GM12878 (cell line): ENCODE results near the gene DENND6B. TPM values are rescaled to one million over a fixed set of nuclear protein-coding genes. Genes with fewer than 3 reads are reported as not detected.

Source experiments
- ATAC-seq: fragments of 200-7000 bp; cut with Tn5 transposase; 3 replicates; pipeline ENCODE4 v1.9.1; 2020; ENCODE audit warnings: mild to moderate bottlenecking, moderate library complexity
- BruUV-seq: library from RNA; stranded (reverse); fragments of 400-500 nt; replicated peaks from 2 replicates; lab custom pipeline; 2021; lab: Mats Ljungman, UMichigan
- CTCF ChIA-PET: fragments of 300-600 bp; sonication (Branson Sonifier 250); formaldehyde crosslinking; extraction: SDS; loops from one replicate; lab custom pipeline; 2021; ENCODE audit warnings: inconsistent platforms; lab: Yijun Ruan, JAX
- POLR2A ChIA-PET: fragments of 350-600 bp; formaldehyde crosslinking; extraction: SDS; loops from one replicate; lab custom pipeline; 2021; ENCODE audit warnings: inconsistent platforms; lab: Charles Lee
- RAD21 ChIA-PET: fragments of 300-600 bp; sonication (Branson Sonifier 250); formaldehyde crosslinking; loops from one replicate; lab custom pipeline; 2023; ENCODE audit warnings: antibody characterized with exemption; ENCODE audit not compliant: unreplicated experiment; lab: Charles Lee
- SMC1A ChIA-PET: fragments of 300-600 bp; sonication (Branson Sonifier 250); formaldehyde crosslinking; loops from one replicate; lab custom pipeline; 2023; ENCODE audit not compliant: unreplicated experiment, uncharacterized antibody; lab: Charles Lee
- DNase-seq: peaks from one replicate; pipeline ENCODE4 v3.0.0-alpha.2; 2011; ENCODE audit warnings: low read depth, low spot score
- FAIRE-seq: peaks from 3 replicates; lab custom pipeline; 2011; peaks lifted over from hg19 to GRCh38; lab: Jason Lieb, UNC
- H2AFZ ChIP-seq: 2 replicates; pipeline ENCODE4 v1.6.0; 2011; ENCODE audit warnings: low read depth, low read length, control low read depth; ENCODE audit not compliant: control insufficient read depth
- H3K27ac ChIP-seq: 2 replicates; pipeline ENCODE4 v1.5.1; 2011; ENCODE audit warnings: control low read depth; ENCODE audit not compliant: control insufficient read depth, insufficient read depth
- H3K27me3 ChIP-seq, 2 experiments: replicated peaks in 1 of 2; 2 replicates each; pipeline versions ENCODE4 v1.6.0 to v1.6.1; 2011; ENCODE audit warnings: low read length in 1 of 2; ENCODE audit not compliant: control insufficient read depth in 2 of 2, insufficient read depth in 2 of 2
- H3K36me3 ChIP-seq, 2 experiments: 2 replicates each; pipeline ENCODE4 v1.5.1; 2011; ENCODE audit warnings: low read length in 1 of 2; ENCODE audit not compliant: control insufficient read depth in 2 of 2, insufficient read depth in 2 of 2
- H3K4me1 ChIP-seq: 2 replicates; pipeline ENCODE4 v1.6.1; 2011; ENCODE audit warnings: mild to moderate bottlenecking, low read length, moderate library complexity, mixed read lengths; ENCODE audit not compliant: control insufficient read depth, insufficient read depth
- H3K4me2 ChIP-seq: 2 replicates; pipeline ENCODE4 v1.6.0; 2011; ENCODE audit warnings: control low read depth; ENCODE audit not compliant: control insufficient read depth, insufficient read depth
- H3K4me3 ChIP-seq: fragments of 200-600 bp; sonication (generic); 2 replicates; pipeline ENCODE4 v1.5.1; 2016
- H3K79me2 ChIP-seq: 2 replicates; pipeline ENCODE4 v1.6.0; 2011; ENCODE audit warnings: low read length; ENCODE audit not compliant: control insufficient read depth, insufficient read depth
- H3K9ac ChIP-seq: 2 replicates; pipeline ENCODE4 v1.8.0; 2011; ENCODE audit warnings: low read length, control low read depth, mixed read lengths; ENCODE audit not compliant: control insufficient read depth, insufficient read depth
- H3K9me3 ChIP-seq: replicated peaks from 3 replicates; pipeline ENCODE4 v1.5.1; 2011; ENCODE audit warnings: mild to moderate bottlenecking, low read length; ENCODE audit not compliant: control insufficient read depth, insufficient read depth
- H4K20me1 ChIP-seq: 2 replicates; pipeline ENCODE4 v1.6.0; 2011; ENCODE audit not compliant: control insufficient read depth, insufficient read depth
- CHD2 ChIP-seq: IDR thresholded peaks from 2 replicates; pipeline ENCODE4 v1.6.1; 2011; ENCODE audit warnings: low read depth, low read length, improper control_type of control experiment, borderline replicate concordance
- MTA3 ChIP-seq: IDR thresholded peaks from 2 replicates; pipeline ENCODE4 v1.6.1; 2012; ENCODE audit warnings: low read length, inconsistent platforms, borderline replicate concordance
- SREBF1 ChIP-seq: IDR thresholded peaks from 2 replicates; pipeline ENCODE4 v1.6.1; 2012; ENCODE audit warnings: mild to moderate bottlenecking, low read length
- ZNF207 ChIP-seq: fragments of 450-650 bp; IDR thresholded peaks from 2 replicates; pipeline ENCODE4 v1.6.1; 2014; ENCODE audit warnings: antibody characterized with exemption, mild to moderate bottlenecking, borderline replicate concordance
- WGBS: methylation state at CpG from one replicate; pipeline ENCODE4 v1.1.6; 2016; ENCODE audit warnings: low lambda C conversion rate; ENCODE audit not compliant: insufficient replicate concordance, insufficient coverage; ENCODE audit errors: missing lambda C conversion rate; 5-methylcytosine and 5-hydroxymethylcytosine counted together
- in situ Hi-C: fragments of 300-500 bp; cut with MboI; formaldehyde crosslinking; loops from 9 replicates; pipeline ENCODE4 v1.14.3; 2018; ENCODE audit warnings: mixed read lengths
- intact Hi-C: fragments of 100-400 bp; cut with micrococcal nuclease; formaldehyde crosslinking; loops from one replicate; pipeline ENCODE4 v1.14.2; 2022; ENCODE audit not compliant: unreplicated experiment
- polyA plus RNA-seq, 11 experiments: library from polyadenylated mRNA; depleted of rRNA in 4 of 11; unstranded in 6 of 11; stranded (reverse) in 5 of 11; fragments of >200 nt; fragmentation: Nextera tagmentation in 4 of 11; fragmentation: Illumina TruSeq in 1 of 11; extraction: Ambion mirVana in 4 of 11; extraction: Trizol in 1 of 11; gene quantifications; 1 replicate in 1 of 11; 2 replicates in 10 of 11; pipeline versions ENCODE4 v1.2.1 to v1.2.3, GENCODE V29; 2011 to 2016; ENCODE audit warnings: inconsistent platforms in 2 of 11, missing spikeins in 2 of 11, low read depth in 1 of 11
- total RNA-seq, 4 experiments: library from RNA; depleted of rRNA in 3 of 4; stranded (reverse); fragments of >200 nt in 3 of 4; fragmentation: Illumina TruSeq in 1 of 4; extraction: Trizol in 1 of 4; gene quantifications; 2 replicates each; pipeline versions ENCODE4 v1.2.1 to v1.2.3, GENCODE V29; 2013 to 2021
- TF ChIP-seq, protein P1 (sequence below): IDR thresholded peaks from 2 replicates; pipeline ENCODE4 v1.6.1; 2011; ENCODE audit warnings: low read depth, mild to moderate bottlenecking, low read length, moderate library complexity, borderline replicate concordance; ENCODE audit errors: extremely low read depth
- TF ChIP-seq, protein P2 (sequence below): fragments of 450-650 bp; IDR thresholded peaks from 2 replicates; pipeline ENCODE4 v1.6.1; 2018; ENCODE audit warnings: borderline replicate concordance, mild to moderate bottlenecking; ENCODE audit not compliant: partially characterized antibody

DENND6B gene
- total and polyA plus RNA-seq, 10 of the 15 experiments (the other 5 are each of a cell fraction or from before 2014, with no cell fraction given): 0.72 to 11.3 (median 6.2) TPM

DNA sequence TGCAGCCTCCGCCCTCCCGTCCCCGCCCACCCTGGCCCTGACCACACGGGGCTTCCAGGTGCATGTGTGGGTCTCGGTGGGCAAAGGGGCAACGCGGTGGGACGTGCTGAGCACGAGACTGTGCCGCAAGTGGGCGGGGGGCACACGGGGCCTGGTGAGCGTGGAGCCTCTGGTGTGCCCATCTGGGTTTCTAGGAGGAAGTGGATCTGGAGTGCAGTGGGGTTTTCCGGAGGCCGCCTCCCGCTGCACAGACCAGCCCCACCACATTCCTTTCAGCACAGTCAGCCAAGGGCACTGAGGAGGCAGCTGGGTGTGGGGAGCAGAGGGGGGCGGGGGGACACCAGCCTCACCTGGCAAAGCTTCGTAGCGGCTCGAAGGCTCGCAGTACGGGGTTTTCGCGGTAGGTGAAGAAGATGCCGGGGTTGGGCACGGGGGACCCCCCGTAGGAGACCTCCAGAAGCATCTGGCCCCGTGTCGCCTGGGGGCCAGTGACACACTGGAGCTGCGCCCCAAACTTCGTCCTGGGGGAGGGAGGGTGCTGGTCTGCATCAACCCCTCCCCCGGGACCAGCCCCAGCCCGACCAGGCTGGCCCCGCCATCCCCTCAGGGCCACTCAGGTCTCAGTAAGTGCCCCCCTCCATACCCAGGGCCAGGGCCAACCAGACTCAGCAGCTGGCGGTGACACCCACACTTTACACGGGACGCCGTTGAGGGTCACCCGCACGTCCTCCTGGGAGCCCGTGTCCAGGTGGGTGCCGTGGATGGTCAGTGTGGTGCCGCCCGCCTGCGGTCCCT is 44.3 kb downstream of the DENND6B start (continued):
- no peak for TF ChIP-seq SREBF1
- TF ChIP-seq, protein P1, sequence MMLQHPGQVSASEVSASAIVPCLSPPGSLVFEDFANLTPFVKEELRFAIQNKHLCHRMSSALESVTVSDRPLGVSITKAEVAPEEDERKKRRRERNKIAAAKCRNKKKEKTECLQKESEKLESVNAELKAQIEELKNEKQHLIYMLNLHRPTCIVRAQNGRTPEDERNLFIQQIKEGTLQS: no peak
- TF ChIP-seq MTA3: no peak
- no peak for TF ChIP-seq ZNF207

DNA sequence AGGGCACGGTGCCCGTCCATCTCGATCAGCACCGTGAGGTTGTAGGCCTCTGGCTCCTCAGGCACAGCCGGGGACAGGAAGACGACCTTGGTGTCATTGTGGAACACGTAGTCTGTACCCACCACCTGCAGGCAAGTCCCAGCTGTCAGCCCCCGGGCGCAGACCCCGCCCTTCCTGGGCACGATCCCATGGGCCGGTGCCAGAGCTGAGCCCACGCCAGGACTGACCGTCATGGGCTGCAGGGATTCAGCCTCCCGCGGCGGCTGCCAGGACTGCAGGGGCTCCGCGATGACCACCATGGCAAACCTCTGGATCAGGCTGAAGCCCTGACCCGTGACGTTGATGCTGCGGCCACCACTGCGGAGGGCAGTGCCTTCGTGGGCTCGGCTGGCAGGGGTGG is 44.9 kb downstream of the DENND6B start:
- in situ Hi-C loops (no loop called here), intact Hi-C loops (no loop called here)
- Histone ChIP-seq H3K4me2 (no peak overlapping the region), H3K36me3 (peaks cover 0 to 46% of the 10 kb centered on the region in 2 experiments; a peak in 3 of 4 replicates), H4K20me1 (no peaks in the 10 kb centered on the region), H3K79me2 (no peaks in the 10 kb centered on the region), H2AFZ (no peak overlapping the region), H3K27me3 (no peaks in the 10 kb centered on the region), H3K9ac (no peak overlapping the region), H3K9me3 (no peaks in the 10 kb centered on the region), H3K27ac (no peak overlapping the region), H3K4me3 (no peak overlapping the region), H3K4me1 (no peaks in the 10 kb centered on the region)
- SMC1A ChIA-PET: no interaction called here
- 95% methylated on average over 25 of the region's 25 CpGs for WGBS
- no TSS peak for BruUV-seq
- no peak for TF ChIP-seq CHD2
- TF ChIP-seq, protein P2, sequence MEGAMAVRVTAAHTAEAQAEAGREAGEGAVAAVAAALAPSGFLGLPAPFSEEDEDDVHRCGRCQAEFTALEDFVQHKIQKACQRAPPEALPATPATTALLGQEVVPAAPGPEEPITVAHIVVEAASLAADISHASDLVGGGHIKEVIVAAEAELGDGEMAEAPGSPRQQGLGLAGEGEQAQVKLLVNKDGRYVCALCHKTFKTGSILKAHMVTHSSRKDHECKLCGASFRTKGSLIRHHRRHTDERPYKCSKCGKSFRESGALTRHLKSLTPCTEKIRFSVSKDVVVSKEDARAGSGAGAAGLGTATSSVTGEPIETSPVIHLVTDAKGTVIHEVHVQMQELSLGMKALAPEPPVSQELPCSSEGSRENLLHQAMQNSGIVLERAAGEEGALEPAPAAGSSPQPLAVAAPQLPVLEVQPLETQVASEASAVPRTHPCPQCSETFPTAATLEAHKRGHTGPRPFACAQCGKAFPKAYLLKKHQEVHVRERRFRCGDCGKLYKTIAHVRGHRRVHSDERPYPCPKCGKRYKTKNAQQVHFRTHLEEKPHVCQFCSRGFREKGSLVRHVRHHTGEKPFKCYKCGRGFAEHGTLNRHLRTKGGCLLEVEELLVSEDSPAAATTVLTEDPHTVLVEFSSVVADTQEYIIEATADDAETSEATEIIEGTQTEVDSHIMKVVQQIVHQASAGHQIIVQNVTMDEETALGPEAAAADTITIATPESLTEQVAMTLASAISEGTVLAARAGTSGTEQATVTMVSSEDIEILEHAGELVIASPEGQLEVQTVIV: no peak
- DNase-seq (no peak), ATAC-seq (no peak), FAIRE-seq (no peak)
- CTCF ChIA-PET: no interaction called here
- RAD21 ChIA-PET: no interaction called here
- POLR2A ChIA-PET: no interaction called here
